Fibroblast of skin of right biceps (primary cell): ENCODE results near the gene MAGI2.
A peak's percentile ranks its signal among the peaks of the same experiment; 100 is the strongest.
"Not testable (repeated sequence)": the region's sequence is repeated elsewhere in the genome, so short reads cannot be mapped to it uniquely, and the experiment has no call there.

ENCODE experiments used
- DNase-seq: peaks from one replicate; pipeline ENCODE4 v3.0.0-alpha.2; 2013

MAGI2 gene

DNA sequence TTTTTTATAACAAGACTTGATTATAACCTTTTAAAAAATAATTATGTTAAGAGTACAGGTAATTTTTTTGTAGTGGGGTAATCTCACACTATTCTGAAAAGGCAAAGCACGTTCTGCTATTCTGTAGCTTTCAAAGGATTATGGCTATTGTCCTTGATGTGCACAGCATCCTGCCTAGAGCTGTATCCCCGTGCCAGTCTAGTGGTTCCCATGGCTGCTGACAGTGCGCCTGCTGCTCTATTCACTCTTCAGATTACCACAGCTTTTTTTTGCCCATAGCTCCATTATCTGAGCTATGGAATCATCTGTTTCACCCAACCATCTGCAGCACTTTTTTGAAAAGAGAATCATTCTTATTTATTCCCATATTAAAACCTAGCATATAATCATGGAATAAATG is 931.5 kb downstream of the MAGI2 start:
- no peak for DNase-seq

DNA sequence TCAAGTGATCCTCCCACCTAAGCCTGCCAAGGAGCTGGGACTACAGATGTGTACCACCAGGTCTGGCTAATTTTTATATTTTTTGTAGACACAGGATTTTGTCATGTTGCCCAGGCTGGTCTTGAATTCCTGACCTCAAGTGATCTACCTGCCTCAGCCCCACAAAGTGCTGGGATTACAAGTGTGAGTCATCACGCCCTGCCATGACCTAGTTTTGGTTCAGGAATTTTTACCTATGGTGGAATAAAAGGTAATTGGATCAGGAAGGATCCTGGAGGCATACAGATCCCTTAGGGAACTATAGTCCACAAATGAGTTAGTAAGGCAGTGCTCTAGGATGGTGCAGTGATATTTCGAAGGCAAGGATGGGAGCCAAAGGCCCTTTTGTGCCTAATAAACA is 937.0 kb downstream of the MAGI2 start:
- no peak for DNase-seq

DNA sequence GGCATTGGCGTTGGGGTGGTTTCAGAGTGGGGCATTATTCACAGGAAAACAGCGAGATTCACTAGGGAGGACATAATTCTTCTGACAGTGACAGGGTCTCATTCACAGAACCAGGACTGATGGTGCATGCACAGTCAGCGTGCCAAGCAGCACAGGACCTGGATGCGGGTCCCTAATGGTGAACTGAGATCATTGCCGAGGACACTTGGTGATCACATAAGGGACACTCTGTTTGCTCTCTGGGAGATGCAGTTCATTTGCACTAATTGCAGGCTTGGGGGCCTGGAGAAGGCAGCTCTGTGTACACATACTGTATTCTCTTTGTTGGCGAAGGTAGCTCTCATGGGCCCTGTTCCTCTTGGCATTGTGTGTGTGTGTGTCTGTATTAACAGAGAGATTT is 938.8 kb downstream of the MAGI2 start:
- DNase-seq = no peak

DNA sequence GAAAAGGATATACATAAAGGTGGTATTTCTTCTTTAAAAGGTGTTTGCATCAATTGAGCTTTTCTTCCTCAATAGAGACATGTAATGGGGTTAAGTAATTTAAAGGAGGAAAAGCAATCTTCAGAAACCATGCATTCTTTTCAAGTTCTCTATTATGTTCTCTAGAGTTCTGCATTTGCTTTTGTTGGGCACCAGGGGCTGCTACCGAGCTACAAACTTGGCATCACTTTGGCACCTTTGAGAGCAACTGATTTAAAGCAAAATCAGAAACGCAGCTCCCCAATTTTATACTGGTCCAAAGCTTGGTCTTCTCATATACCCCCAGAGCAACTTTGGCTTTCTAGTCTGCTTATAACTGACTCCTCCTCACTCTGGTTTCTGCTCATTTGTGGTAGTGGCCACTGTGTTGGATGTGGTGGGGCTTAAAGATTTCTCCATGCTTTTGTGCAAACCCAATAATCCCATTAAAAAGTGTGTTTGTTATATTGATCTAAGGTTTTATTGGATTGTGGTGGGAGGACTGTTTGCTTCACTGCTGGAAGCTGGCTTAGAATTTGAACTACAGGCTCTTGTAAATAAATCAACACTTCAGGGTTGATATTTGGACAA is 942.8 kb downstream of the MAGI2 start:
- DNase-seq = peak; percentile 65

DNA sequence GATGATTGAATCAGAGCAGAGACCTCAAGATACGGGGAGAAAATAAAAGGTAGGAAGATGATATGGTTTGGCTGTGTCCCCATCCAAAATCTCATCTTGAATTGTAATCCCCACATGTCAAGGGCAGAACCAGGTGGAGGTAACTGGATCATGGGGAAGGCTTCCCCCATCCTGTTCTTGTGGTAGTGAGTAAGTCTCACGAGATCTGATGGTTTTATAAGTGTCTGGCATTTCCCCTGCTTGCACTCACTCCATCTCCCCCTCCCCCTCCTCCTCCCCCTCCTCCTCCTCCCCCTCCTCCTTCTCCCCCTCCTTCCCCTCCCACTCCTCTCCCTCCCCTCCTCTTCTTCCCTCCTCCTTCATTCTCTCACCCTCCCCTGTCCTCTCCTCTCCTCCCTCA is 950.2 kb downstream of the MAGI2 start:
- DNase-seq = not testable (repeated sequence)

DNA sequence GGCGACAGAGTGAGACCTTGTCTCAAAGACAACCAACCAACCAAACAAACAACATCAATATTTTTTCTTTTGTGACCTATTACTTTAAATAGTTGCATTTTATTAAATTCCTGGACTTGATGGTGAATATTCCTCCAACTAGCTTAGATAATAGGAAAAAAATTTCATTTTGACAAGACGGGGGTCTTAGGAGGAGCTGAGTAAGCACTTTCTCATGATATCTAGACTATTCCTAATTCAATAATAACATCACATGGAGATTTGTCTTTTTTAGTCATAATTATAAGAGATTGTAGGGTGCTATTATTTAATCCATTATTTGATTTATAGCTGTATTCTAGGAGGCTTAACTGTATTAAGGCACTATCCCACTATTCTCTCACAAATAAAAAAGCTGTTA is 952.4 kb downstream of the MAGI2 start:
- DNase-seq = no peak

DNA sequence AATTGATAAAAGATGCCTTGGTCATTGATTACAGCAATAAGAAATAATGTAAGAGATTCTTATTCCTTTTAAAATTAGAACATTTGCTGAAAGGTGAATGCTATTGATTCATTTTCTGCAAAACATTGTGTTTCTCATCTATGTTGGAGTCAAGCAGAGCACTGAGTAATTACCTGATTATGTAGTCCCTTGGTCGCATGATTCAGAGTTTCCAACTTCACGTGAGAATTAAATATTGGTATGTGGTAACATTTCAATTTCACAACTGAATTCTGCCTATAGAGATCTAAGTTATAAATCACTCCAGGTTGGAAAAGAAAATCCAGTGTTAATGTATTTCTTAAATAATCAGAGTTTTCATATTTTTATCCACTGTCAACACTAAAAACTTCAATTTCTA is 953.5 kb downstream of the MAGI2 start:
- DNase-seq = peak; percentile 71

DNA sequence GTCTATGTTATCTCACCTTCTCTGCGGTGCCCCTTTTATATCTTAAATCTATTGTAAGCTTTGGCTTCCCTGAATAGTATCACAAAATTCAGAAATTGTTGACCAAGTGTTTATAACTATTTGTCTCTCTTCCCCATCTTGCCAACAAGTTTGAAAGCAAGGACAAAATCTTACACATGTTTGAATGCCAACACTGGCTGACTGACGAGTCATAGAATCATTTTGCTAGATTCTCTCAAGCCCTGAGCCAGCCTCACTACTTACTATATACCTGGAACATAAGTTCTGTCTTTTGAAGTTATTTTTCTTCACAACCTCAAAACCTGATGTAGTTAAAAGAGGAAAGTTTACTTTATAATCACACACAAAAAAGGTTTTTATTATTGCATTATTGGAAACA is 954.2 kb downstream of the MAGI2 start:
- DNase-seq = peak; percentile 47

DNA sequence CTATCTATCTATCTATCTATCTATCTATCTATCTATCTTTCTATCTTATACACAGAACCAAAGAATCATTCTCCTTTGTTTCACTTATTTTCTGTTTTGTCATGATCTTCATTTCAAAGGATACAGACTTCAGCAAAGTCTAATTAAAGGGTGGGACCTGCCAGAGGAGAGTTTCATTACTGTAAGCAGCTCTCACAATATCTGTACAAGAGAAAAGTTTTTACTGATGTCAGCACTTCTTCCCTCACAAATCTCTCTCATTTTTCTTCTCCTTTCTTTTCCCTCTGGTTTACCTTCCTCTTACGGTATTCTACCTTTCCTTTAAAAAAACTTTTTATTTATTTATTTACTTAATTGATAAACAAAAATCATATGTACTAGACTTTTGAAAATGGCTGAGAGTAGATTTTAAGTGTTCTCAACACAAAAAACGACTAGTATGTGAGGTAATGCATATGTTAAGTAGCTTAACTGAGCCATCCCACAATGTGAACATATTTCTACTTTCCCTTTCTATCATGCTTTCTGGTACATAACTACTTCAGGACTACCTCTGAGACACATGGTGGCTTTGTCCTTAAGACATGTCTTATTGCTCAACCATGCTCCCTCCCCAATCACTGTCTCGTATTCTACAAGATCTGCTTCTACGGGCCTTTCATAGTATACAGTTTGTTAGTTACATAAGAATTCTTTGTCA is 955.6 kb downstream of the MAGI2 start:
- DNase-seq = no peak

DNA sequence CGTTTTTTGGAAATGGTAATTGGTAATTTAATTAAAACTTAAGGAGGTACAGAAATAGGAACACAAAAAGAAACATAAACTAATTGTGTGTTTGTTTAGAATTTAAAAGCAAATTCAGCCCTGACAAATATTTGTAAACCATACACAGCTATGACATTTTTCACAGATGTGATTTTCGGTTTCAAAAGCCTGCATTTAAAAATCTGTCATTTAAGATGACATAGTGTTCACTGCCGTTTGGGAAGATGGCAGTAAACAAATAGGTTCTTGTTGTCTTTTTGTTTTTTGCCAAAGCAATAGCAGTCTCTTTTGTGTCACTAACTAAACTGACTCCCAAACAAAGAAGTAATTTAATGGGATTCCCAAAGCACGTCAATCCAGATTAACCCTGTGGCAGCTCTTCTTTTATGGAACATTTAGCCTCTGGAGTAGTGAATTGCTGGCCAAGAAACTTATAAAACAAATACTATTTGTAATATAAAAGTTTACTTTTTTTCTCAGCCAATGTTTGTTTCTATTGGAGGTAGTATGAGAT is 957.3 kb downstream of the MAGI2 start:
- no peak for DNase-seq

DNA sequence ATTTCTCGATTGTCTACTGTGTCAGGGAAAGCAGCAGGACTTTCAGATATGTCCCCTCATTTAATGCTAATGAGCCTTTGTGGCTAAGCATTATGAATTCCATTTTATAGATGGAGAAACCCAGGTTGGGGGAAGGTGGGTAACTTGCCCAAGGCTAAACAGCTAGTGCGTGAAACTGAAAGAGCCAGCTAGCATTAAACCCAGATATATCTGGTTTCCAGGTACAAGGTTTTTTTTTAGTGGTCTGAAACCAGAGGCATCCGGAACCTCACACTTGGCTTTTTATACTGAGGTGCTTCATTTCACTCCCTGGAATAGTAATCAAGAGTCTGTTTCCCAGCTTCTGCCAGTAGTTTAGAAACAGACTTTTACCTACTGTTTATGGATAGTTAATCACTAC is 960.1 kb downstream of the MAGI2 start:
- DNase-seq = no peak

DNA sequence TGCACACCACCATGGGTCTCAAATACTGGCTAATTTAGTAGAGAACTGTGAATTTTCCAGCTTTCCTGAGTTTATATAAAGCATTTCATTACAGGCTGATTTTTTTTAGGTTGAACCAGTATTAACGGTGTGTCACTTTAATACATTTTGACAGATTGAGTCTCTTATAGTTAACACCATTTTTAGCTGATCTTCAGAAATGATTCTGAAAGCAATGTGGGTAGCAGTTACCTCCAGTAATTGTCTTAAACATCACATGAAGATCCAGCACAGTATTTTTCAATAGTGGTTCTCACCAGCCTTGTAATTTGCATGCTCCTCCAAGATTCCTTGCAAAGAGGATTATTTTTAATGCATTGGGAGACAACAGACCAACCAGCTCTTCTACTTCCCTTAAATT is 961.3 kb downstream of the MAGI2 start:
- DNase-seq = no peak

DNA sequence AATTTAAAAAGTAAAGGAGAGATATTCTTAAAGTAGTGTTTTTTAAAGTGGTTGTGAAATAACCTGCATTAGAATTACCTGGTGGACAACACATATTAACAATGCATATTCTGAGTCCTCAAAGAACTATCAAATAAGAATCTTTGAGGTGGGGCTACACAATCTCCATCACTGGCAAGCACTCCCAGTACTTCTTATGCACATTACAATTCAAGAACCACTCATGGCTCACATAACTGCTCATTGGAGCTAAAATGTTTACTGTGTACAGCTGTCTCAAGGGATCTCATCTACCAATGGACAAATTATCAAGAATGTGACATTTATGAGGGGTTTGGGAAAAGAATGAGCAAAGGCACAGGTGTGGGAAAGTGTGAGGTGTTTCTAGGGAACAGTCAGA is 962.9 kb downstream of the MAGI2 start:
- DNase-seq = no peak

DNA sequence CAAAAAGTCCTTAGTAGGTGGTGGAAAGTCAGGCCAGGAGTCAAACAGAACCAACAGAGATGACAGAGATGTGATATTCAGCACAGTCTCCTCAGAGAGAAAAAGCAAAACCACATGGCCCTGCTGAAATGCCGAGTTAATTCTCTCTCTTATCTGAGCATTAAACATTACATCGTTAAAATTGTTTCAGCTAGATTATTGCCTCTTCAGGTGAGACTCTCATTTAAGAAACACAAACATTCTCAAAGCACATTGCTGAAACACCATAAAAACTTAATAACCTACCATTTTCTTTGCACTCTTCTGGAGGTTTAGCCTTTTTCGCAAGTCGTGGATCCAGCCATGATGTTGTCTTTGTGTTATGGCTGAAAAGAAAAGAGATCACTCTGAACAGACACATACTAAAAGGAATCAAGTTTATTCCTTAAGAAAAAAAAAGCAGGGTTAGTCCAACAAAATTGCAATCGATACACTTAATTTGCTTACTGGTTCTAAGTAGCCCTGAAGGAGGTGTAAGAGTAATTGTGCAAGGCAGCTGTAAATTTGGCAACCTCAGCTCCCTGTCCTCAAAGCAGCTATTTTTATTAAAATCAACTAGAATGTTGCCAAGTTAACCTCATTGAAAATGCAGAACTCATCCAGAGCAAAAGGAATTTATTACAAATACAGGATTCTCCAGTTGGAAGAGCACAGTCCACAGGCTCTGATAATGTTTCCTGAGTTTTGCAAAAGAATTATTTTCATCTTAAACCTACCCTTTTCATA is 963.8 kb downstream of the MAGI2 start:
- DNase-seq = peak; percentile 18

DNA sequence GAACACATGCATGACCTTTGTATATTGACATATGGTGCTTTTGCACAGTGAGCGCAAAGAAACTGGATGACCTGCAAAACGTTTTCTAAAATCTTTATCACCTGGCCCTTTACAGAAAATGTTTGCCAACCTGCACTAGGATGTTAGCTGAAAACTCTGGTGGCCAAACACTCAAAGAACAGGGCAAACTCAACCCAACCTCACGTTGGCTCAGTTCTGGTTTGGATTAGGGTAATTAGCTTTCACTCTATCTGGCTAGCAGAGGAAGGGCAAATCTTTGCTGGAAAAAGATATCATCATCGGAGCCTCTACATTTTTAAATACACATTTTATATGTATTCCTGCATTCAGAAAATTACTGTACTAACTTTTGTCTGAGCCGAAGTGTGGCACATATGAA is 966.0 kb downstream of the MAGI2 start:
- no peak for DNase-seq

DNA sequence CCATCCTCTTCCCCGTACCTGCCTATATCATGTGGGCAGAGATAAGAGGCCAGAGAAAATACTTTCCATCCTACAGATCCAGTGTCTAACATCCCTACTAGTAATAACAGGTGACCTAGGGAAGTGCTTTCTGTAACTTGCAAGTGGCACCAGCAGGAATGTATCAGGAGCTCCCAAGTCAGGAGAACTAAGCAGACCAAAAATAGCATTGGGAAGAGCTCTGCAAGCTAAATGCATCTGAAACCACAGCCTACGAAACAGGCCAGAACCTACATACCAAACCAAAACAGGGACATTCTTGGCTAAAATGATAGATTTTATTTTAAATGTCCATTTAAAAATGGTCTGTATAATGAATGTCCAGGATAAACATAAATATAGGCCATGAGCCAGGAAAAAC is 974.1 kb downstream of the MAGI2 start:
- no peak for DNase-seq

DNA sequence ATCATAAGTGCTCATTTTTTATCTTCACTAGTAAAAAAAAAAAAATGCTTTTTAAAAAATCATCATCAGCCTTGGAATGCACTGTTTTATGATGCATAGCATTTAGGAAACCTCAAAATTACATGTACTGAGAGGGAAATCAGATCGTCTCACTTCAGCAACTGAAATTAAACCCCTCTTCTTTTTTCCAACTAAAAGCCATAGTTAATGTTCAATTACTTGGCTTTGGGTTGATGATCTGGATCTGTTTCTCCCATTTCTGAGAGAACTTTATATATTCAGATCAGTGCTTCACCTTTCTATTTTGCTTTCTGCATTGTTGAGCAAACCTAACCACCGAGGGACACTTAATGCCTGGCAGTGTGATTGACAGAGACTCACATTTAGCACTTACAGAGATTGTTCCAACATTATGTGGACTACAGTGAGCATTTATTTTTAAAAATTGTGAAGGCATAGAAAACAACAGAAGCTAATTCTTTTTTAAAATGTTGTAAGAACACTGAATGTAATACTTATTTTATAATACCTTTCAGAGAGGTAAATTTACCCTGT is 976.5 kb downstream of the MAGI2 start:
- DNase-seq = peak; percentile 41

DNA sequence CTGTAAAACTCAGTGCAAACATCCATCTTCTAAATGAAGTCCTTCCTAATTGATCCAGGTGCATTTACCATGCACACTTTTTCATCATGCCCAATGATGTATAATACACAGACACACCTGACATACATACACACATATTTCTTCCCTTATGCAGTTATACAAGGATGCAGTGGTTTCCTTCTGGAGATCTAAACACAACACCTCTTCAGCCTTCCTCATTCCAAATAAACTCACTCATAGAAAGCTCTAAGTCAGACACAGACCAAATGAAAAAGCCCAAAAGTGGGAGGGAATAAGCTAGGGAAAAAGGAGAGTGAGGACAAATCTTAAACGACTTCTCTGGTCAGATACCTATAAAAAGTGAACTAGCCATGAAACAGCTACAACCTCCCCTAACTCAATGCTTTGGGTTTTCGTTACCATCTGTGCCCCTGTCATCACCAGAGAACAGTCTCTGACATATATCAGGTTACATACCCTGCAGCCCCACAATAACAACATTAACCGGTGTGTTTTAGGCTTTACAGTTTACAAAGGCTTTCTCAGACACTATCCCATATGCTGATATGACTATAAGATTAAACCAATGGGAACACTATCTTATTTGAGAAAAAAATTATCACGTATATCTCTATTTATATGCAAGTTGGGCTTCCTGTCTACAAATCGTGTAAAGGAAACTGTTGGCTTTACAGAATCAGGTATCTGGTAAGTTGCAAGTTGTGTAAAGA is 979.7 kb downstream of the MAGI2 start:
- peak; percentile 52 for DNase-seq

DNA sequence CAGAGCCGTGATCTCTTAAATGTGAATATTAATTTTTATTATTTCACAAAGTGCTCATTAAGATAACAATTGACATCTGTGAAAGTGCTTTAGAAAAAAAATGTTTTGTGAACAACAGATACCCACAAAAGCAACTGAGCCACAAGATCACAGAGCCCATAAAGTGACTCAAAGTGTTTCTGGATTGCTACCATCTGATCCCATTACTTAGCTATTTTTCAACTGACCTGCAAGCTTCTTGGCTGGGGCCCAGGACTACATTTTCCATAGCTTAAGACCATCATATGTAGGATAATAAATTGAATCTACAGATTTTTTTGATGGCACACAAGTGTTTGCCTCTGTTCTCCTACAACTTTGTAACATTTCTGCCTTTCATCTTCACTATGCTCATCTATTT is 980.4 kb downstream of the MAGI2 start:
- peak; percentile 82 for DNase-seq

DNA sequence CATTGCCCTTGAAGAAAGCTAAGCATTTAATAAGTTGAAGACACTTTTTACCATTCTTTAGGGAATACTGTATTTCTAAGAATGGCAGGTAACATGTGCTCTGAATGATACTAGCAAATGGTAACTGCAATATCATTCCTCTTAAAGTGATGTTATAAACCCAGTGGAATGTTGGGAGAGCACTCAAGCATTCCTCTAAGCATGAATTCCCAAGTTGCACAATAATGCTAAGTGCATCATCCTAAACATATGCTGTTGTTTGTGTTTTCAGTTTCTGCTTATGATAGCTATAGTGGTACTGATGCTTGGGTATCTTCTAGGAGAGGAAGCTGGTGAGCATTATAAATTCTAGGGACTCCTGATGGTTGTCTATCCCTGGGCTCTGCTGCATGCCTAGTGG is 980.9 kb downstream of the MAGI2 start:
- DNase-seq = peak; percentile 78

DNA sequence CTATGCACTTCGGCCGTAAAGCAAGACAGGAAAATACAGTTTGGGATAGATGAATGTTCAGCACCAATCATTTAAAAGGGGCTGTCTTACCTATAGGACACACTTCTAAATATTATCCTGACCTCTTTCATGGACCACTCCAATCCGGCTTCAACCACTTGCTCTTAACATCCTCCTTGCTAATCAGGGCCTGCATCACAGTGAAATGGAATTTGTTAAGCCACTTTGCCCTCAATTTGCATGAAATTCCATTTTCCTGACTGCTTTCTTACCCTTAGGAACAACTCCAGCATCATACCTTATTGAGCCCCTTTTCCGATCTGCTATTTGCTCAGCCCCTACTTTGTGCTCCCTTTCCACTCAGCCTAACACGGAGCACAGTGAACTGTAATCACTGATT is 987.6 kb downstream of the MAGI2 start:
- no peak for DNase-seq

DNA sequence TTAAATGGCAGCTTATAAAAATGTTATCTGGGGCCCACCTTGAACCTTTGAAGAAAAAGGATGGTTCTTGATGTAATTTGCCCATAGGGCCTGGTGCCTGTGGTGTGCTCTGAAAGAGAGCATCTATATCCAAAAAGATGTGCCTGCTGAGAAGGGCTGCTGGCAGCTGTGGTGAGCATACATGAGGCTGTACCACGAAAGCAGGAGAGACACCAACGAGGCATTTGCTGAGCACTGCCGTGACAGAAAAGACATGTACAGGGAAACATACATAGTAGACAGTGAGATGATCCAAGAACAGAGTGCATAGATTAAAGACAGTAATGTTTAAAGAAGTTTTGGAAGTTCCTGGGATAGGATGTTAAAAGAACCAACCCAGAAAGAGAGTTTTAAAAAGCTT is 990.4 kb downstream of the MAGI2 start:
- DNase-seq = no peak

DNA sequence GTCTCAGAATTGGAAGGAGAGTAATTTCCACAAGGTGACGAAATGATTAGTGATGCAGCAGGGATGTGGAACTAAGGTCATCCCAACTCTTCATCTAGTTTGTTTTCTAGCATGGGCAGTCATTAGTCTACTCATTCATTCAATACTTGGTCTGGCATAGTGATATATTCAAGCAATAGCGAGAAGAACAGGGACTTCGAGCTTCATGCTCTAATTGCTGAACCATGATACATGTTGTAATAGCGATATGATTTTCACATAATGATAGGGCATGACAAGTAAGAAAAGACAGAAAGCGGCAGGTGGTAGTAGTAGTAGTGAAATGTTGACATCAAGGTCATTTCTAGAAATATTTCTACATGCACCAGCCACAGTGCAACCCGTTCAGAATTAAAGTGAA is 1002.8 kb downstream of the MAGI2 start:
- DNase-seq = no peak
